Caco-2 (cell line): Measurements from ENCODE around the gene HSD17B7. TPM values are rescaled to one million over a fixed set of nuclear protein-coding genes. Genes with fewer than 3 reads are reported as not detected.

Experiments
- BruUV-seq: library from RNA; stranded (reverse); fragments of 400-500 nt; replicated peaks from 2 replicates; lab custom pipeline; 2021; lab: Mats Ljungman, UMichigan
- CTCF ChIA-PET: fragments of 300-600 bp; sonication (Branson Sonifier 250); formaldehyde crosslinking; loops from one replicate; lab custom pipeline; 2022; ENCODE audit warnings: antibody characterized with exemption; lab: Charles Lee
- POLR2A ChIA-PET: fragments of 300-600 bp; sonication (Branson Sonifier 250); formaldehyde crosslinking; loops from one replicate; lab custom pipeline; 2022; ENCODE audit warnings: antibody characterized with exemption; lab: Charles Lee
- DNase-seq, 2 experiments: peaks; one replicate each; pipeline versions ENCODE4 v3.0.0 to v3.0.0-alpha.2; 2020 to 2022
- H3K27me3 ChIP-seq: replicated peaks from 2 replicates; pipeline ENCODE4 v1.6.0; 2011; ENCODE audit warnings: low read length; ENCODE audit not compliant: control insufficient read depth, insufficient read depth
- H3K36me3 ChIP-seq: 2 replicates; pipeline ENCODE4 v1.5.1; 2011; ENCODE audit warnings: low read length; ENCODE audit not compliant: control insufficient read depth, insufficient read depth
- H3K4me1 ChIP-seq: fragments of 250-450 bp; sonication (Bioruptor Pico); 2 replicates; pipeline ENCODE4 v1.5.1; 2020; ENCODE audit warnings: mild to moderate bottlenecking
- H3K4me3 ChIP-seq: 2 replicates; pipeline ENCODE4 v1.5.1; 2011; ENCODE audit warnings: low read depth, mild to moderate bottlenecking, control low read depth, low read length
- H3K9me3 ChIP-seq: fragments of 250-450 bp; sonication (Bioruptor Pico); 2 replicates; pipeline ENCODE4 v1.5.1; 2020; ENCODE audit warnings: mild to moderate bottlenecking, moderate library complexity
- H3K27ac Mint-ChIP-seq: one replicate; pipeline ENCODE4 v1.8.0; 2022; ENCODE audit warnings: mixed read lengths; ENCODE audit not compliant: unreplicated experiment
- H3K27me3 Mint-ChIP-seq: one replicate; pipeline ENCODE4 v1.8.0; 2022; ENCODE audit warnings: mixed read lengths; ENCODE audit not compliant: insufficient read depth, unreplicated experiment
- H3K36me3 Mint-ChIP-seq: one replicate; pipeline ENCODE4 v1.8.0; 2022; ENCODE audit warnings: mild to moderate bottlenecking, mixed read lengths; ENCODE audit not compliant: insufficient read depth, unreplicated experiment
- H3K4me1 Mint-ChIP-seq: one replicate; pipeline ENCODE4 v1.8.0; 2022; ENCODE audit warnings: low read depth, mixed read lengths; ENCODE audit not compliant: unreplicated experiment
- H3K4me3 Mint-ChIP-seq: one replicate; pipeline ENCODE4 v1.8.0; 2022; ENCODE audit warnings: mild to moderate bottlenecking, moderate library complexity, mixed read lengths; ENCODE audit not compliant: unreplicated experiment
- H3K9me3 Mint-ChIP-seq: one replicate; pipeline ENCODE4 v1.8.0; 2022; ENCODE audit warnings: mixed read lengths; ENCODE audit not compliant: unreplicated experiment
- intact Hi-C: fragments of 100-400 bp; cut with micrococcal nuclease; formaldehyde crosslinking; loops from one replicate; pipeline ENCODE4 v1.10.0; 2022; ENCODE audit not compliant: unreplicated experiment
- total RNA-seq: library from RNA; stranded (reverse); gene quantifications from 2 replicates; pipeline ENCODE4 v1.2.3, GENCODE V29; 2022
- TF ChIP-seq, protein P1 (sequence below), 2 experiments: fragments of 200-600 bp in 1 of 2; IDR thresholded peaks; 1 replicate in 1 of 2; 2 replicates in 1 of 2; pipeline versions ENCODE4 v1.5.1 to v1.8.0; 2011 to 2022; ENCODE audit warnings: antibody characterized with exemption in 1 of 2, control low read depth in 1 of 2, inconsistent platforms in 1 of 2, low read depth in 1 of 2, low read length in 1 of 2, mild to moderate bottlenecking in 1 of 2, moderate library complexity in 1 of 2; ENCODE audit not compliant: insufficient read depth in 1 of 2, severe bottlenecking in 1 of 2, unreplicated experiment in 1 of 2

HSD17B7 gene
- total RNA-seq, 1 experiment from 2014 or later = 31.9 TPM

- POLR2A ChIA-PET = no interaction called here
- no peak overlapping the region for H3K4me3 Mint-ChIP-seq
- no peaks in the 10 kb centered on the region for H3K9me3 Mint-ChIP-seq
- Histone ChIP-seq H3K9me3 (no peaks in the 10 kb centered on the region), H3K4me1 (peaks cover 1% of the 10 kb centered on the region), H3K27me3 (no peaks in the 10 kb centered on the region), H3K36me3 (no peaks in the 10 kb centered on the region), H3K4me3 (no peak overlapping the region)
- CTCF ChIA-PET = interaction anchor here (0.6 kb wide), 1 partner anchor 272 kb away, joined by 3 read pairs; no protein-coding TSS in a partner anchor
- intact Hi-C loops = no loop called here
- no TSS peak for BruUV-seq
- H3K4me1 Mint-ChIP-seq = peaks cover 1% of the 10 kb centered on the region
- peaks cover 4% of the 10 kb centered on the region for H3K27me3 Mint-ChIP-seq
- no peak overlapping the region for H3K27ac Mint-ChIP-seq
- TF ChIP-seq, protein P1, sequence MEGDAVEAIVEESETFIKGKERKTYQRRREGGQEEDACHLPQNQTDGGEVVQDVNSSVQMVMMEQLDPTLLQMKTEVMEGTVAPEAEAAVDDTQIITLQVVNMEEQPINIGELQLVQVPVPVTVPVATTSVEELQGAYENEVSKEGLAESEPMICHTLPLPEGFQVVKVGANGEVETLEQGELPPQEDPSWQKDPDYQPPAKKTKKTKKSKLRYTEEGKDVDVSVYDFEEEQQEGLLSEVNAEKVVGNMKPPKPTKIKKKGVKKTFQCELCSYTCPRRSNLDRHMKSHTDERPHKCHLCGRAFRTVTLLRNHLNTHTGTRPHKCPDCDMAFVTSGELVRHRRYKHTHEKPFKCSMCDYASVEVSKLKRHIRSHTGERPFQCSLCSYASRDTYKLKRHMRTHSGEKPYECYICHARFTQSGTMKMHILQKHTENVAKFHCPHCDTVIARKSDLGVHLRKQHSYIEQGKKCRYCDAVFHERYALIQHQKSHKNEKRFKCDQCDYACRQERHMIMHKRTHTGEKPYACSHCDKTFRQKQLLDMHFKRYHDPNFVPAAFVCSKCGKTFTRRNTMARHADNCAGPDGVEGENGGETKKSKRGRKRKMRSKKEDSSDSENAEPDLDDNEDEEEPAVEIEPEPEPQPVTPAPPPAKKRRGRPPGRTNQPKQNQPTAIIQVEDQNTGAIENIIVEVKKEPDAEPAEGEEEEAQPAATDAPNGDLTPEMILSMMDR (IDR thresholded peaks at IDR 0.05; ENCODE audit: insufficient read depth in 1 of 2, low read depth in 1 of 2, low read length in 1 of 2, severe bottlenecking in 1 of 2, unreplicated experiment in 1 of 2) = no peak
- no peaks in the 10 kb centered on the region for H3K36me3 Mint-ChIP-seq
- no peak for DNase-seq
These were observed 38.8 kb downstream of the HSD17B7 start for GRCh38 chr1:162829268-162829667.

DNA sequence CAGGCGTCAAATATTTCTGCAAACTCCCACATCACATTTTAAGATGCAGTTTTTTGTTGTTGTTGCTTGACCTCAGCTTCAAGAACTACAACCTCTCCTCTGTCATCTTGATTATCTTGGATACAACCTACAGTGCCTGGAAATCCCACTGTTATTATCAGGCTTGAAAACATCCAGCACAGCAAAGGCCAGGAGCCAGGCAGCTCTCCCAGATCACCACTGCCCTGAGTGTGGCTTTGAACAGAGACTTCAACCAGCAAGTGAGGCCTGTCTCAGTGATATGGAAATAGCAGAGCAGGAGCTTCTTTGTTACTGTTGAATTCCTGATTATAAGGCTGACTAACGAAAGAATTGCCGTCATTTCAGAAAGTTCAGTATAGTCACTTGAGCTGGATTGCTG is 42.0 kb downstream of the HSD17B7 start:
- BruUV-seq = no TSS peak
- H3K27ac Mint-ChIP-seq = no peak overlapping the region
- no peak overlapping the region for H3K4me3 Mint-ChIP-seq

DNA sequence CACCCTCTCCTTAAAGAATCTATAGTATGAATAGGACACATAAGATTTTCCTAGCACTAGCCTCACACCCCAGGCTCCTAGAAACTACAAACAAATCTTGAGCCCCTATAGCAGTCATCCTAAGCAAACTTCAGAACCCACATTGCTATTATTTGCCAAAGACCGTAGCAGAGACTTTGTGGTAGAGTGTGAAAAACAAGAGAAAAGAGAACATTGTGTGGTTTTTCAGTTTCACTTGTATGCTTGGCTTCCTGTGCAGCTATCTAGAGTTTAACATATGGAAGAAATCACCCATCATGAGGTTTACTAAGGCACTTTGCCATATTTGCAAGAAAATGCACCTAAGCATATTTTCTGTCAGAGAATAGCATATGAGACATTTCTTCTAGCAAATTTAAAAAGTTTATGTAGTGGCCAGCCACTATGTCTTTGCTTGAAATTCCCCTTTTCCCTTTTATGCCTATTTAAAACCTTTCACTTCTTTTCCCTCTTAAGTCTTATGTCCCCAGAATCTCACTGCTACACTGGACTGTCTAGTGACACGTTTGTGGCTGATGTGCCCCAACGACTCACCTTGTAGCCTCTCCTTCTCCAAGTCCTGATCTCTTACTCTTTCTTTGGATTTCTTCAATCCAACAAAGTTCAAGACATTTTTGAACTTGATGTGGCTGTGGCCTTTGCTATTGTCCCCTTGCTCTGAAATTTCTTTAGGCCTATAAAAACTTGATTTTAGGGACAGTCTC is 44.8 kb downstream of the HSD17B7 start:
- H3K27ac Mint-ChIP-seq = no peak overlapping the region
- BruUV-seq = no TSS peak
- intact Hi-C loops = no loop called here
- no peaks in the 10 kb centered on the region for H3K36me3 Mint-ChIP-seq
- Histone ChIP-seq H3K9me3 (peaks cover 14% of the 10 kb centered on the region), H3K4me3 (no peak overlapping the region), H3K36me3 (no peaks in the 10 kb centered on the region), H3K4me1 (no peaks in the 10 kb centered on the region), H3K27me3 (no peaks in the 10 kb centered on the region)
- H3K4me1 Mint-ChIP-seq = no peaks in the 10 kb centered on the region
- peaks cover 18% of the 10 kb centered on the region for H3K9me3 Mint-ChIP-seq
- no peak overlapping the region for H3K4me3 Mint-ChIP-seq
- H3K27me3 Mint-ChIP-seq = peaks cover 3% of the 10 kb centered on the region
- no peak for DNase-seq
- TF ChIP-seq, protein P1 (IDR thresholded peaks at IDR 0.05; ENCODE audit: insufficient read depth in 1 of 2, low read depth in 1 of 2, low read length in 1 of 2, severe bottlenecking in 1 of 2, unreplicated experiment in 1 of 2) = no peak
- POLR2A ChIA-PET = no interaction called here
- CTCF ChIA-PET = no interaction called here

More for the DNA sequence above, 42.0 kb downstream of the HSD17B7 start:
- TF ChIP-seq, protein P1 (IDR thresholded peaks at IDR 0.05; ENCODE audit: insufficient read depth in 1 of 2, low read depth in 1 of 2, low read length in 1 of 2, severe bottlenecking in 1 of 2, unreplicated experiment in 1 of 2) = no peak
- H3K4me1 ChIP-seq = no peaks in the 10 kb centered on the region
- H3K9me3 ChIP-seq = no peaks in the 10 kb centered on the region
- no peaks in the 10 kb centered on the region for H3K36me3 Mint-ChIP-seq
- ChIA-PET POLR2A (no interaction called here), CTCF (no interaction called here)
- H3K27me3 ChIP-seq = no peaks in the 10 kb centered on the region
- H3K4me1 Mint-ChIP-seq = no peaks in the 10 kb centered on the region
- H3K9me3 Mint-ChIP-seq = no peaks in the 10 kb centered on the region
- H3K27me3 Mint-ChIP-seq = peaks cover 4% of the 10 kb centered on the region
- no peak for DNase-seq
- H3K36me3 ChIP-seq = no peaks in the 10 kb centered on the region
- H3K4me3 ChIP-seq = no peak overlapping the region
- intact Hi-C loops = no loop called here
